Hematopoietic multipotent progenitor cell treated with erythropoietin and hydrocortisone succinate and interleukin-3 and kit ligand, for 6 days (in vitro differentiated cells): Measurements from ENCODE around the gene BCOR.
A peak's percentile ranks its signal among the peaks of the same experiment; 100 is the strongest.

Experiments
- DNase-seq: peaks from one replicate; pipeline ENCODE4 v3.0.0-alpha.2; 2015

The BCOR gene

GRCh38 chrX:40097504-40098263, at the start of gene BCOR:
BCOR (minus strand) TSS chrX:40097958; CDS start chrX:40077929, 20,029 bp downstream.
- peak; percentile 83 for DNase-seq

- DNase-seq, result no peak
Measured at GRCh38 chrX:40147126-40147952, 49.6 kb upstream of the BCOR start.

GRCh38 chrX:40146262-40147125, 48.7 kb upstream of the BCOR start:
- DNase-seq, result peak; percentile 58

- peak; percentile 16 for DNase-seq
Measured at GRCh38 chrX:40145923-40146261, 48.1 kb upstream of the BCOR start.

GRCh38 chrX:40145001-40145922, 47.5 kb upstream of the BCOR start:
- peak; percentile 61 for DNase-seq

- no peak for DNase-seq
Measured at GRCh38 chrX:40144576-40144975, 46.8 kb upstream of the BCOR start.

- no peak for DNase-seq
Measured at GRCh38 chrX:40143987-40144386, 46.2 kb upstream of the BCOR start.

- DNase-seq, result no peak
Measured at GRCh38 chrX:40143001-40143400, 45.2 kb upstream of the BCOR start.

GRCh38 chrX:40142417-40142816, 44.7 kb upstream of the BCOR start:
- DNase-seq, result no peak

- DNase-seq, result no peak
Measured at GRCh38 chrX:40140706-40141499, 43.1 kb upstream of the BCOR start.

- peak; percentile 82 for DNase-seq
Measured at GRCh38 chrX:40132751-40133150, 35.0 kb upstream of the BCOR start.

- DNase-seq, result peak; percentile 39
Measured at GRCh38 chrX:40131654-40132337, 34.0 kb upstream of the BCOR start.

- no peak for DNase-seq
Measured at GRCh38 chrX:40130207-40130606, 32.4 kb upstream of the BCOR start.

GRCh38 chrX:40127052-40127451, 29.3 kb upstream of the BCOR start:
- DNase-seq, result peak; percentile 46

GRCh38 chrX:40122487-40122886, 24.7 kb upstream of the BCOR start:
- no peak for DNase-seq

GRCh38 chrX:40121618-40122017, 23.9 kb upstream of the BCOR start:
- no peak for DNase-seq

- no peak for DNase-seq
Measured at GRCh38 chrX:40120838-40121580, 23.3 kb upstream of the BCOR start.

GRCh38 chrX:40117715-40118285, 20.0 kb upstream of the BCOR start:
- peak; percentile 80 for DNase-seq

GRCh38 chrX:40116925-40117324, 19.2 kb upstream of the BCOR start:
- no peak for DNase-seq

- no peak for DNase-seq
Measured at GRCh38 chrX:40112996-40113395, 15.2 kb upstream of the BCOR start.
